ENCODE measurements around the gene CDH4.

Gene CDH4

GRCh38 chr20:61240814-61241213 is 11.2 kb upstream of the CDH4 start:
- no peaks in the 10 kb centered on the region for H3K36me3 Mint-ChIP-seq
- H3K4me3 Mint-ChIP-seq, result no peak overlapping the region
- H3K4me1 Mint-ChIP-seq, result no peaks in the 10 kb centered on the region
- no peaks in the 10 kb centered on the region for H3K9me3 Mint-ChIP-seq
- no peak overlapping the region for H3K27ac Mint-ChIP-seq
- no peaks in the 10 kb centered on the region for H3K27me3 Mint-ChIP-seq

- Mint-ChIP-seq H3K27ac (no peak overlapping the region), H3K9me3 (no peaks in the 10 kb centered on the region), H3K4me1 (no peaks in the 10 kb centered on the region)
Measured at GRCh38 chr20:61244213-61244612, 7.8 kb upstream of the CDH4 start.

GRCh38 chr20:61246269-61246668 is 5.8 kb upstream of the CDH4 start:
- H3K27ac Mint-ChIP-seq, result no peak overlapping the region
- no peak overlapping the region for H3K4me3 Mint-ChIP-seq
- no peaks in the 10 kb centered on the region for H3K4me1 Mint-ChIP-seq
- H3K9me3 Mint-ChIP-seq, result no peaks in the 10 kb centered on the region
- H3K36me3 Mint-ChIP-seq, result no peaks in the 10 kb centered on the region
- H3K27me3 Mint-ChIP-seq, result peaks cover 18% of the 10 kb centered on the region

More at GRCh38 chr20:61244213-61244612, 7.8 kb upstream of the CDH4 start:
- Mint-ChIP-seq H3K4me3 (no peak overlapping the region), H3K27me3 (peaks cover 6% of the 10 kb centered on the region), H3K36me3 (no peaks in the 10 kb centered on the region)

- H3K4me3 Mint-ChIP-seq, result no peak overlapping the region
- no peaks in the 10 kb centered on the region for H3K36me3 Mint-ChIP-seq
- H3K9me3 Mint-ChIP-seq, result no peaks in the 10 kb centered on the region
- H3K4me1 Mint-ChIP-seq, result peaks cover 4% of the 10 kb centered on the region
- no peak overlapping the region for H3K27ac Mint-ChIP-seq
- H3K27me3 Mint-ChIP-seq, result peaks cover 25% of the 10 kb centered on the region
Measured at GRCh38 chr20:61249626-61250025, 2.4 kb upstream of the CDH4 start.

- H3K27ac Mint-ChIP-seq, result no peak overlapping the region
- no peaks in the 10 kb centered on the region for H3K36me3 Mint-ChIP-seq
- no peaks in the 10 kb centered on the region for H3K9me3 Mint-ChIP-seq
- H3K4me3 Mint-ChIP-seq, result no peak overlapping the region
- H3K27me3 Mint-ChIP-seq, result peaks cover 27% of the 10 kb centered on the region
- H3K4me1 Mint-ChIP-seq, result peaks cover 4% of the 10 kb centered on the region
Measured at GRCh38 chr20:61252601-61253263, 671 bp downstream of the CDH4 start.

- Mint-ChIP-seq H3K4me1 (peaks cover 4% of the 10 kb centered on the region), H3K9me3 (no peaks in the 10 kb centered on the region), H3K36me3 (no peaks in the 10 kb centered on the region), H3K27ac (no peak overlapping the region), H3K4me3 (no peak overlapping the region), H3K27me3 (peaks cover 27% of the 10 kb centered on the region)
Measured at GRCh38 chr20:61253264-61253639, 1.2 kb downstream of the CDH4 start.

- H3K4me3 Mint-ChIP-seq, result peak overlapping the region; percentile 39
- no peaks in the 10 kb centered on the region for H3K36me3 Mint-ChIP-seq
- peaks cover 25% of the 10 kb centered on the region for H3K27me3 Mint-ChIP-seq
- H3K4me1 Mint-ChIP-seq, result peaks cover 4% of the 10 kb centered on the region
- H3K27ac Mint-ChIP-seq, result no peak overlapping the region
- H3K9me3 Mint-ChIP-seq, result no peaks in the 10 kb centered on the region
Measured at GRCh38 chr20:61253640-61254511, 1.8 kb downstream of the CDH4 start.

GRCh38 chr20:61254881-61255626 is 3.0 kb downstream of the CDH4 start:
- Mint-ChIP-seq H3K9me3 (no peaks in the 10 kb centered on the region), H3K4me1 (peaks cover 4% of the 10 kb centered on the region), H3K27ac (no peak overlapping the region), H3K4me3 (no peak overlapping the region), H3K27me3 (peaks cover 21% of the 10 kb centered on the region), H3K36me3 (no peaks in the 10 kb centered on the region)

- H3K4me3 Mint-ChIP-seq, result no peak overlapping the region
- H3K4me1 Mint-ChIP-seq, result peaks cover 4% of the 10 kb centered on the region
- H3K27ac Mint-ChIP-seq, result no peak overlapping the region
- no peaks in the 10 kb centered on the region for H3K9me3 Mint-ChIP-seq
- H3K36me3 Mint-ChIP-seq, result no peaks in the 10 kb centered on the region
- H3K27me3 Mint-ChIP-seq, result peaks cover 12% of the 10 kb centered on the region
Measured at GRCh38 chr20:61256365-61256764, 4.3 kb downstream of the CDH4 start.

- no peak overlapping the region for H3K4me3 Mint-ChIP-seq
- H3K36me3 Mint-ChIP-seq, result no peaks in the 10 kb centered on the region
- H3K27ac Mint-ChIP-seq, result no peak overlapping the region
- peaks cover 4% of the 10 kb centered on the region for H3K4me1 Mint-ChIP-seq
- H3K9me3 Mint-ChIP-seq, result no peaks in the 10 kb centered on the region
- peaks cover 14% of the 10 kb centered on the region for H3K27me3 Mint-ChIP-seq
Measured at GRCh38 chr20:61256824-61257223, 4.8 kb downstream of the CDH4 start.

- Mint-ChIP-seq H3K27ac (no peak overlapping the region), H3K36me3 (no peaks in the 10 kb centered on the region), H3K4me3 (no peak overlapping the region), H3K4me1 (peaks cover 4% of the 10 kb centered on the region), H3K27me3 (peaks cover 14% of the 10 kb centered on the region), H3K9me3 (no peaks in the 10 kb centered on the region)
Measured at GRCh38 chr20:61257611-61258010, 5.5 kb downstream of the CDH4 start.

GRCh38 chr20:61259741-61260140 is 7.7 kb downstream of the CDH4 start:
- Mint-ChIP-seq H3K4me1 (no peaks in the 10 kb centered on the region), H3K9me3 (no peaks in the 10 kb centered on the region), H3K27me3 (peaks cover 7% of the 10 kb centered on the region), H3K4me3 (no peak overlapping the region), H3K36me3 (no peaks in the 10 kb centered on the region), H3K27ac (no peak overlapping the region)

- peaks cover 5% of the 10 kb centered on the region for H3K27me3 Mint-ChIP-seq
- no peaks in the 10 kb centered on the region for H3K4me1 Mint-ChIP-seq
- no peak overlapping the region for H3K27ac Mint-ChIP-seq
- H3K36me3 Mint-ChIP-seq, result no peaks in the 10 kb centered on the region
- H3K4me3 Mint-ChIP-seq, result no peak overlapping the region
- no peaks in the 10 kb centered on the region for H3K9me3 Mint-ChIP-seq
Measured at GRCh38 chr20:61260905-61261304, 8.8 kb downstream of the CDH4 start.

GRCh38 chr20:61262036-61262435 is 10.0 kb downstream of the CDH4 start:
- Mint-ChIP-seq H3K9me3 (no peaks in the 10 kb centered on the region), H3K4me1 (no peaks in the 10 kb centered on the region), H3K36me3 (no peaks in the 10 kb centered on the region), H3K4me3 (no peak overlapping the region), H3K27ac (no peak overlapping the region), H3K27me3 (peaks cover 4% of the 10 kb centered on the region)

- no peaks in the 10 kb centered on the region for H3K4me1 Mint-ChIP-seq
- no peak overlapping the region for H3K27ac Mint-ChIP-seq
- no peaks in the 10 kb centered on the region for H3K36me3 Mint-ChIP-seq
- H3K27me3 Mint-ChIP-seq, result peaks cover 3% of the 10 kb centered on the region
- H3K9me3 Mint-ChIP-seq, result no peaks in the 10 kb centered on the region
- H3K4me3 Mint-ChIP-seq, result no peak overlapping the region
Measured at GRCh38 chr20:61262514-61262913, 10.5 kb downstream of the CDH4 start.
